Large intestine (tissue), 3 donors: ENCODE results near the gene TOGARAM1. TPM values are rescaled to one million over a fixed set of nuclear protein-coding genes. Genes with fewer than 3 reads are reported as not detected.

Experiments used
- DNase-seq, 2 donors: peaks; one replicate each; pipeline versions ENCODE4 v3.0.0 to v3.0.0-alpha.2; 2013
- H3K27ac ChIP-seq: one replicate; pipeline ENCODE4 v1.5.1; 2013; ENCODE audit warnings: low read length
- H3K27me3 ChIP-seq: 2 replicates; pipeline ENCODE4 v1.6.1; 2013; ENCODE audit warnings: low read length; ENCODE audit not compliant: control insufficient read depth, insufficient read depth
- H3K36me3 ChIP-seq: 2 replicates; pipeline ENCODE4 v1.6.1; 2013; ENCODE audit warnings: low read length; ENCODE audit not compliant: control insufficient read depth, insufficient read depth
- H3K4me1 ChIP-seq: one replicate; pipeline ENCODE4 v1.6.1; 2013; ENCODE audit warnings: low read length; ENCODE audit not compliant: control insufficient read depth, insufficient read depth
- H3K4me3 ChIP-seq: one replicate; pipeline ENCODE4 v1.5.1; 2013; ENCODE audit warnings: low read length
- H3K9me3 ChIP-seq: one replicate; pipeline ENCODE4 v1.6.1; 2013; ENCODE audit warnings: mild to moderate bottlenecking, low read depth, low read length, moderate library complexity; ENCODE audit not compliant: control insufficient read depth
- WGBS: methylation state at CpG from one replicate; pipeline ENCODE4 v1.1.5; 2013; ENCODE audit warnings: low lambda C conversion rate; ENCODE audit not compliant: insufficient coverage; 5-methylcytosine and 5-hydroxymethylcytosine counted together
- polyA plus RNA-seq: library from polyadenylated mRNA; unstranded; fragments of 120-200 nt; gene quantifications from one replicate; pipeline ENCODE4 v1.2.1, GENCODE V29; 2013

Gene TOGARAM1
- polyA plus RNA-seq, 1 donor, result 20.3 TPM

- peak overlapping the region; percentile 1 for H3K27ac ChIP-seq
- peaks cover 12% of the 10 kb centered on the region for H3K4me1 ChIP-seq
- no peaks in the 10 kb centered on the region for H3K36me3 ChIP-seq
- no peak overlapping the region for H3K4me3 ChIP-seq
- WGBS, result 0% methylated on average over 1 of the region's 2 CpGs
- H3K9me3 ChIP-seq, result peaks cover 3% of the 10 kb centered on the region
- no peaks in the 10 kb centered on the region for H3K27me3 ChIP-seq
- DNase-seq, result peak in 1 of 2 donors; percentile 36
These were observed 120.4 kb downstream of the TOGARAM1 start for GRCh38 chr14:45082420-45082819.

DNA sequence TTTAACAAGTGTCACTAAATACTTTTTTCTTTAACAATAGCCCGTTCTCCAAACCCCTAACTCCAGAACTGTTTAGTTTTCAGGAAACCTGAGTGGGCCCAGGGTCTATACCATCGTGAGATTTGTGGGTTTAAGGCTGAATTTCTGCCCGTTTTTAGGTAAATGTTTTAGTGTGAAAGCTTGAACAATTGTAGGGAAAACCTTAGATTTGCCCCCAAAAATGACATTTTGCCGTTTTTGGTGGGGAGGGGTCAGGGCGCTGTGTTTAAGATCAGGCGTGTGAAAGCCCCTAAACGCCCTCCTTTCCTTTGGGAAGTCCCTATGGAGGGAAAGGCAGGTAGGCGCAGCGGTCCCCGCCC lies 121.6 kb downstream of the TOGARAM1 start:
- Histone ChIP-seq H3K9me3 (peaks cover 3% of the 10 kb centered on the region), H3K27ac (no peak overlapping the region), H3K27me3 (no peaks in the 10 kb centered on the region), H3K36me3 (no peaks in the 10 kb centered on the region), H3K4me3 (peak overlapping the region; percentile 78), H3K4me1 (peaks cover 12% of the 10 kb centered on the region)
- no peak for DNase-seq
- no CpG with 5 or more reads among the region's 10 CpGs for WGBS

- no CpG with 5 or more reads among the region's 49 CpGs for WGBS
- H3K4me1 ChIP-seq, result peaks cover 12% of the 10 kb centered on the region
These were observed 122.2 kb downstream of the TOGARAM1 start, which contains the start of gene PRPF39 for GRCh38 chr14:45083976-45084722. Gene PRPF39, plus strand, starts transcription at chr14:45084116. Its CDS starts 11,124 bp downstream, at chr14:45095240.

DNA sequence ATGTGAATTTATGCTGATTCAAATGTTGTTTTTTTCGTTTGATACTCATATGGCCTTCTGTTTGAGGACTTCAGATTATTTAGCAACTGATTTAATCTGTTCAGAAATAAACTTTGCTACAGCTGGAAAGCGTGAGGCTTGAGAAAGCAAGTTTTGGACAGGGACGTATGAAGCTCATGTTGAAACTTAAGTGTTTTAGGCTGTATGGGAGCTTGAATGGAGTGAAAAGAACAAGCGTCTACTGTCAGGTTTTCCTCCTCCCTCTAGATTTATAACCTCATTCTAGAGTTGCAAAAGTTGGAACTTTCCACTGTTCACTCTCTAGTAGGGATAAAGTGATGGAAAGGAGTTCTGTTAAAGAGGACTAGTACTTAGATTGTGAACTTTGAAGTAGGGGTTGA lies 123.0 kb downstream of the TOGARAM1 start:
- 0% methylated on average over 1 of the region's 4 CpGs for WGBS
- H3K4me3 ChIP-seq, result peak overlapping the region; percentile 78
- no peaks in the 10 kb centered on the region for H3K27me3 ChIP-seq
- H3K36me3 ChIP-seq, result no peaks in the 10 kb centered on the region
- DNase-seq, result peak in 1 of 2 donors; percentile 61
- H3K27ac ChIP-seq, result peak overlapping the region; percentile 89
- H3K9me3 ChIP-seq, result peaks cover 3% of the 10 kb centered on the region
- H3K4me1 ChIP-seq, result peaks cover 12% of the 10 kb centered on the region

More at GRCh38 chr14:45083976-45084722, 122.2 kb downstream of the TOGARAM1 start, which contains the start of gene PRPF39:
- peak; percentile 95 to 96 for DNase-seq
- H3K27ac ChIP-seq, result peak within 1 kb of the TSS; percentile 89
- peak within 1 kb of the TSS; percentile 78 for H3K4me3 ChIP-seq
- peaks cover 3% of the 10 kb centered on the region for H3K9me3 ChIP-seq
- no peaks in the 10 kb centered on the region for H3K36me3 ChIP-seq
- H3K27me3 ChIP-seq, result no peaks in the 10 kb centered on the region

DNA sequence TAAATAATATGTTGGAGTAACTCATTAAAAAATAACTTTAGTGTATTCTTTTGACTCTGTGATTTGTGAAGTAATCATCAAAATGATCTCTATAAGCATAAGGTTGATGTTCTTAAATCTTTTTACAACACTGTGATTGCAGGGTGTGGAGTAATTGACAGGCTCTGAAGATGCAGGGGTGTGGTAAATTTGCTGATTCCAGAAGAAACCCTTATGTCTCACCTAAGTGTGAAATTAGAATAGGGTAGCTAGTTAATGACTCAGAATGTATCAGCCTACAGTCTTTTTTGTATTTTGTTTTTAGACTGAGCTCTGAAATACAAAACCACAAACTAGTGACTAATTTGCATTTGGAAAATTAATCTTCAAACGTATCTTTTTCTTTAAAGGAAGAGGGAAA lies 127.8 kb downstream of the TOGARAM1 start:
- H3K36me3 ChIP-seq, result peaks cover 2% of the 10 kb centered on the region
- no peaks in the 10 kb centered on the region for H3K9me3 ChIP-seq
- peak overlapping the region; percentile 20 for H3K27ac ChIP-seq
- H3K27me3 ChIP-seq, result no peaks in the 10 kb centered on the region
- 75% methylated on average over 1 of the region's 1 CpG for WGBS
- H3K4me3 ChIP-seq, result no peak overlapping the region
- no peak for DNase-seq
- peaks cover 10% of the 10 kb centered on the region for H3K4me1 ChIP-seq

- no peak for DNase-seq
- Histone ChIP-seq H3K27ac (no peak overlapping the region), H3K4me1 (peaks cover 10% of the 10 kb centered on the region), H3K36me3 (peaks cover 15% of the 10 kb centered on the region), H3K27me3 (no peaks in the 10 kb centered on the region), H3K9me3 (no peaks in the 10 kb centered on the region), H3K4me3 (no peak overlapping the region)
- WGBS, result 100% methylated on average over 1 of the region's 2 CpGs
These were observed 129.7 kb downstream of the TOGARAM1 start for GRCh38 chr14:45091710-45092109.

DNA sequence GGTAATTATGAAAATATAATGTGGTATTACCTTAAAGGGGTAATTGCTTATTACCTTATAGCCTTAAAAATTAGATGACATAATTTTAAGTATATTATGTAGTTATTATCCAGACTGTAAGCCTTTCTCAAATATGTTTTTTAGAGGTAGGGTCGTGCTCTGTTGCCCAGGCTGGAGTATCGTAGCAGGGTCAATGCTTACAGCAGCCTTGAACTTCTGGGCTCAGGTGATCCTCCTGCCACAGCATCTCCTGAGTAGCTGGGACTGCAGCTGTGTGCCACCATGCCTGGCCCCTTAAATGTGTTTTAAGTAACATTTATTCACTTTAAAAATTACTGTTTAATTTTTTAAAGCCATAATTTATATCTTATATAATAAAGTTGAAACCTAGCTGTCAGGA lies 132.3 kb downstream of the TOGARAM1 start:
- Histone ChIP-seq H3K27me3 (no peaks in the 10 kb centered on the region), H3K4me3 (no peak overlapping the region), H3K4me1 (peaks cover 3% of the 10 kb centered on the region), H3K27ac (no peak overlapping the region), H3K36me3 (peaks cover 23% of the 10 kb centered on the region), H3K9me3 (no peaks in the 10 kb centered on the region)
- DNase-seq, result no peak
- WGBS, result no CpG with 5 or more reads among the region's 2 CpGs

DNA sequence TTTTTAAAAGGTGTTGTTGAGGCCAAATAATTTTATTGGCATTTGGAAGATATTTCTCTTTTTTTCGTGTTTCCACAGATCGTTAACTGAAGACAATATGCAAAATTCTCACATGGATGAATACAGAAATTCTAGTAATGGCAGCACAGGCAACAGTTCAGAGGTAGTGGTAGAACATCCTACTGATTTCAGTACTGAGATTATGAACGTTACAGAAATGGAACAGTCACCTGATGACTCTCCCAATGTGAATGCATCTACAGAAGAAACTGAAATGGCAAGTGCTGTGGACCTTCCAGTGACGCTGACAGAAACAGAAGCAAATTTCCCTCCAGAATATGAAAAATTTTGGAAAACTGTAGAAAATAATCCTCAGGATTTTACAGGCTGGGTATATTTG lies 133.2 kb downstream of the TOGARAM1 start:
- H3K27ac ChIP-seq, result no peak overlapping the region
- H3K27me3 ChIP-seq, result no peaks in the 10 kb centered on the region
- DNase-seq, result no peak
- no peak overlapping the region for H3K4me3 ChIP-seq
- peaks cover 29% of the 10 kb centered on the region for H3K36me3 ChIP-seq
- WGBS, result 100% methylated on average over 2 of the region's 4 CpGs
- H3K4me1 ChIP-seq, result peaks cover 3% of the 10 kb centered on the region
- H3K9me3 ChIP-seq, result no peaks in the 10 kb centered on the region

GRCh38 chr14:45096218-45096617 lies 134.2 kb downstream of the TOGARAM1 start:
- WGBS, result 100% methylated on average over 2 of the region's 4 CpGs
- Histone ChIP-seq H3K36me3 (peaks cover 33% of the 10 kb centered on the region), H3K4me3 (no peak overlapping the region), H3K9me3 (no peaks in the 10 kb centered on the region), H3K27me3 (no peaks in the 10 kb centered on the region), H3K27ac (no peak overlapping the region), H3K4me1 (peaks cover under 1% of the 10 kb centered on the region)
- DNase-seq, result no peak

DNA sequence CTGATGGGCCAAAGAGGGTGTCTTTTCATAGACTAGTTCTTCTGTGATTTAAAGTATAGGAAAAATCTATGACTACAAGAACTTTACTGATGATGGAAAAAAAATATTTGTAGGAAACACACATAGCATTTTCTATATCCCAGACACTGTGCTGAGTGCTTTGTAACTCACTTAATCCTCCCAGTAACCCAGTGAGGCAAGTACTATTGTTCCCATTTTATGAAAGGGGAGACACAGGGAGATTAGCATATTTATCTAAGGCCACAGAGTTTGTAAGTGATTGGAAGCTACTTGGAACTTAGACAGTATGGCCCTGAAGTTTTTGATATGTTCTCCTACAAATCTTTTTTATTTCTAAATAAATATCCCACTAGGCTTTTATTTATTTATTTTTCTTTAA lies 141.8 kb downstream of the TOGARAM1 start:
- H3K27me3 ChIP-seq, result no peaks in the 10 kb centered on the region
- H3K27ac ChIP-seq, result no peak overlapping the region
- peak in 1 of 2 donors; percentile 14 for DNase-seq
- H3K36me3 ChIP-seq, result peaks cover 29% of the 10 kb centered on the region
- H3K9me3 ChIP-seq, result no peaks in the 10 kb centered on the region
- H3K4me3 ChIP-seq, result no peak overlapping the region
- H3K4me1 ChIP-seq, result peaks cover 6% of the 10 kb centered on the region

GRCh38 chr14:45104561-45104960 lies 142.6 kb downstream of the TOGARAM1 start:
- DNase-seq, result peak; percentile 75 to 89
- Histone ChIP-seq H3K4me3 (no peak overlapping the region), H3K9me3 (no peaks in the 10 kb centered on the region), H3K27ac (peak overlapping the region; percentile 67), H3K27me3 (no peaks in the 10 kb centered on the region), H3K36me3 (peaks cover 31% of the 10 kb centered on the region), H3K4me1 (peaks cover 6% of the 10 kb centered on the region)
- no CpG with 5 or more reads among the region's 1 CpG for WGBS
